C4-2B (cell line): ENCODE data around the gene CDR2.

ENCODE experiments used
- ZFX ChIP-seq: fragments of 450-650 bp; IDR thresholded peaks from 2 replicates; pipeline ENCODE4 v1.6.1; 2017
- TF ChIP-seq, protein P1 (sequence below): fragments of 450-650 bp; conservative IDR thresholded peaks from 2 replicates; pipeline ENCODE4 v1.5.1; 2017; ENCODE audit warnings: mild to moderate bottlenecking

DNA sequence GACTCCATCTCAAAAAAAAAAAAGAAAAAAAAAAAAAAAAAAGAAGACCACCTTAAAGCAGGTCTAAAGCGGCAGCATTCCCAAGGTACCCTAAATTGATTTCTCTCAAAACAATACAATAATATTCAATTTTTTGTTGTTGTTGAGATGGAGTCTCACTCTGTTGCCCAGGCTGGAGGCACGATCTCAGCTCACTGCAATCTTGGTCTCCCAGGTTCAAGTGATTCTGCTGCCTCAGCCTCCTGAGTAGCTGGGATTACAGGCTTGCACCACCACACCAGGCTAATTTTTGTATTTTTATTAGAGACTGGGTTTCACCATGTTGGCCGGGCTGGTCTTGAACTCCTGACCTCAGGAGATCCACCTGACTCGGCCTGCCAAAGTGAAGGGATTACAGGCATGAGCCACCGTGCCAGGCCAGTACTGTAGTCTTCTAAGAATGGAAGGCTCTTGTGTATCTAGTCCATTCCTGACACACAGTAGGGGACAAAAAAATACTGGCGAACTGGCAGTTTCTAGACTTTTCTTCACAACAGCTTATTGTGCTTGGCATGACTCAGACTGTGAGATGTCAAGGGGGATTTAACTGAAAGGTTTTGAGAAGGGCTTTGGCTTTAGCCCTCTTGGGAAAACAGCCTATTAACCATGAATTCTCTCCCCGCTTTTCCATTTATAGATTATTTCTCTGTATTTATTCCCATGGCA is 17.3 kb downstream of the CDR2 start:
- TF ChIP-seq, protein P1, sequence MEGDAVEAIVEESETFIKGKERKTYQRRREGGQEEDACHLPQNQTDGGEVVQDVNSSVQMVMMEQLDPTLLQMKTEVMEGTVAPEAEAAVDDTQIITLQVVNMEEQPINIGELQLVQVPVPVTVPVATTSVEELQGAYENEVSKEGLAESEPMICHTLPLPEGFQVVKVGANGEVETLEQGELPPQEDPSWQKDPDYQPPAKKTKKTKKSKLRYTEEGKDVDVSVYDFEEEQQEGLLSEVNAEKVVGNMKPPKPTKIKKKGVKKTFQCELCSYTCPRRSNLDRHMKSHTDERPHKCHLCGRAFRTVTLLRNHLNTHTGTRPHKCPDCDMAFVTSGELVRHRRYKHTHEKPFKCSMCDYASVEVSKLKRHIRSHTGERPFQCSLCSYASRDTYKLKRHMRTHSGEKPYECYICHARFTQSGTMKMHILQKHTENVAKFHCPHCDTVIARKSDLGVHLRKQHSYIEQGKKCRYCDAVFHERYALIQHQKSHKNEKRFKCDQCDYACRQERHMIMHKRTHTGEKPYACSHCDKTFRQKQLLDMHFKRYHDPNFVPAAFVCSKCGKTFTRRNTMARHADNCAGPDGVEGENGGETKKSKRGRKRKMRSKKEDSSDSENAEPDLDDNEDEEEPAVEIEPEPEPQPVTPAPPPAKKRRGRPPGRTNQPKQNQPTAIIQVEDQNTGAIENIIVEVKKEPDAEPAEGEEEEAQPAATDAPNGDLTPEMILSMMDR = no peak
- no peak for TF ChIP-seq ZFX
